K562 (cell line): ENCODE measurements around the gene R3HDM2. TPM values are rescaled to one million over a fixed set of nuclear protein-coding genes. Genes with fewer than 3 reads are reported as not detected.

Experiments
- ATAC-seq: fragments of 200-7000 bp; cut with Tn5 transposase; 3 replicates; pipeline ENCODE4 v1.9.1; 2020; ENCODE audit warnings: moderate library complexity
- BruUV-seq: library from RNA; stranded (reverse); fragments of 400-500 nt; replicated peaks from 2 replicates; lab custom pipeline; 2021; lab: Mats Ljungman, UMichigan
- CTCF ChIA-PET: fragments of 300-600 bp; formaldehyde crosslinking; extraction: SDS; loops from one replicate; lab custom pipeline; 2021; ENCODE audit warnings: low intra/inter-chr PET ratio; lab: Yijun Ruan, JAX
- POLR2A ChIA-PET: fragments of 300-600, 350-650 bp; sonication (Branson Sonifier 250); formaldehyde crosslinking; extraction: SDS; loops from one replicate; lab custom pipeline; 2021; ENCODE audit warnings: antibody characterized with exemption, inconsistent platforms; lab: Yijun Ruan, JAX
- DNase-seq, 4 experiments: peaks; one replicate each; pipeline versions ENCODE4 v3.0.0 to v3.0.0-alpha.2; 2011 to 2018; ENCODE audit warnings: low spot score in 3 of 4, mixed read lengths in 3 of 4; ENCODE audit errors: extremely low read depth in 1 of 4
- FAIRE-seq: peaks from 2 replicates; lab custom pipeline; 2011; peaks lifted over from hg19 to GRCh38; lab: Jason Lieb, UNC
- H2AFZ ChIP-seq: 2 replicates; pipeline ENCODE4 v1.6.0; 2011; ENCODE audit warnings: low read depth, low read length, control low read depth, inconsistent platforms
- H3K27ac ChIP-seq: fragments of 200-600 bp; 3 replicates; pipeline ENCODE4 v1.8.0; 2011; ENCODE audit warnings: low read depth, mild to moderate bottlenecking, control low read depth, inconsistent platforms, low read length, moderate library complexity, mixed read lengths; ENCODE audit errors: extremely low read depth
- H3K27me3 ChIP-seq, 2 experiments: fragments of 300-600 bp in 1 of 2; 2 replicates in 1 of 2; 3 replicates in 1 of 2; pipeline versions ENCODE4 v1.6.0 to v1.8.0; 2011; ENCODE audit warnings: inconsistent platforms in 2 of 2, low read length in 2 of 2, mild to moderate bottlenecking in 1 of 2, mixed read lengths in 1 of 2, moderate library complexity in 1 of 2; ENCODE audit not compliant: control insufficient read depth in 2 of 2, insufficient read depth in 2 of 2
- H3K36me3 ChIP-seq: fragments of 300-600 bp; 3 replicates; pipeline ENCODE4 v1.8.0; 2011; ENCODE audit warnings: mild to moderate bottlenecking, low read length, inconsistent platforms; ENCODE audit not compliant: control insufficient read depth, insufficient read depth
- H3K4me1 ChIP-seq, 2 experiments: fragments of 200-600 bp in 1 of 2; replicated peaks in 1 of 2; 2 replicates in 1 of 2; 3 replicates in 1 of 2; pipeline versions ENCODE4 v1.5.1 to v1.8.0; 2011; ENCODE audit warnings: inconsistent platforms in 2 of 2, low read length in 2 of 2, mild to moderate bottlenecking in 1 of 2, mixed read lengths in 1 of 2, moderate library complexity in 1 of 2; ENCODE audit not compliant: control insufficient read depth in 2 of 2, insufficient read depth in 2 of 2
- H3K4me2 ChIP-seq: 2 replicates; pipeline ENCODE4 v1.6.1; 2011; ENCODE audit warnings: low read length, control low read depth, inconsistent platforms, mixed read lengths; ENCODE audit not compliant: insufficient read depth
- H3K4me3 ChIP-seq: fragments of 200-600 bp; sonication (generic), shearing (Covaris generic); 2 replicates; pipeline ENCODE4 v1.5.1; 2016; ENCODE audit warnings: control low read depth, inconsistent platforms
- H3K79me2 ChIP-seq: fragments of 200-600 bp; 3 replicates; pipeline ENCODE4 v1.8.0; 2011; ENCODE audit warnings: low read length, inconsistent platforms; ENCODE audit not compliant: control insufficient read depth, insufficient read depth
- H3K9ac ChIP-seq, 2 experiments: 2 replicates each; pipeline versions ENCODE4 v1.6.0 to v1.6.1; 2011; ENCODE audit warnings: low read depth in 2 of 2, low read length in 2 of 2, control low read depth in 1 of 2, inconsistent platforms in 1 of 2, mild to moderate bottlenecking in 1 of 2, mixed read lengths in 1 of 2; ENCODE audit not compliant: insufficient read depth in 1 of 2
- H3K9me1 ChIP-seq: one replicate; pipeline ENCODE4 v1.6.0; 2011; ENCODE audit warnings: inconsistent platforms, mild to moderate bottlenecking, low read length, moderate library complexity; ENCODE audit not compliant: control insufficient read depth, insufficient read depth
- H3K9me3 ChIP-seq: replicated peaks from 2 replicates; pipeline ENCODE4 v1.5.1; 2011; ENCODE audit warnings: low read depth, low read length, inconsistent platforms; ENCODE audit not compliant: control insufficient read depth, insufficient read depth
- H4K20me1 ChIP-seq: replicated peaks from 2 replicates; pipeline ENCODE4 v1.6.1; 2011; ENCODE audit warnings: low read length, inconsistent platforms, mixed read lengths; ENCODE audit not compliant: control insufficient read depth, insufficient read depth
- ETV6 ChIP-seq, 3 experiments: fragments of 150-350 bp in 1 of 3; sonication (generic) in 1 of 3; formaldehyde crosslinking in 1 of 3; IDR thresholded peaks; 2 replicates each; pipeline versions ENCODE4 v1.6.1 to v1.8.0; 2014 to 2022; ENCODE audit warnings: borderline replicate concordance in 2 of 3, low read depth in 2 of 3, antibody characterized with exemption in 1 of 3, low read length in 1 of 3, mild to moderate bottlenecking in 1 of 3, missing genetic modification reagents in 1 of 3
- ZBTB40 ChIP-seq, 2 experiments: fragments of 450-650 bp in 1 of 2; sonication (generic) in 1 of 2; formaldehyde crosslinking in 1 of 2; IDR thresholded peaks; 2 replicates each; pipeline versions ENCODE4 v1.7.1 to v1.9.0; 2016 to 2022; ENCODE audit warnings: inconsistent platforms in 1 of 2, mild to moderate bottlenecking in 1 of 2, missing genetic modification reagents in 1 of 2
- WGBS: fragments of 100-300 bp; shearing (Covaris generic); methylation state at CpG from one replicate; pipeline ENCODE4 v1.1.6; 2016; ENCODE audit warnings: low coverage, mixed read lengths; ENCODE audit not compliant: insufficient coverage; ENCODE audit errors: missing lambda C conversion rate; 5-methylcytosine and 5-hydroxymethylcytosine counted together
- in situ Hi-C: fragments of 300-500 bp; cut with MboI; formaldehyde crosslinking; loops from 4 replicates; pipeline ENCODE4 v1.15.0; 2018; ENCODE audit warnings: inconsistent platforms, mixed read lengths
- intact Hi-C: fragments of 100-400 bp; cut with micrococcal nuclease; formaldehyde crosslinking; loops from 2 replicates; pipeline ENCODE4 v1.14.2; 2022
- polyA plus RNA-seq, 8 experiments: library from polyadenylated mRNA; depleted of rRNA in 4 of 8; stranded (reverse) in 5 of 8; unstranded in 3 of 8; fragments of >200 nt; fragmentation: Nextera tagmentation in 2 of 8; fragmentation: Illumina TruSeq in 1 of 8; extraction: Ambion mirVana in 2 of 8; extraction: Trizol in 1 of 8; gene quantifications; 2 replicates each; pipeline versions ENCODE4 v1.2.1 to v1.2.3, GENCODE V29; 2011 to 2014; ENCODE audit warnings: inconsistent platforms in 1 of 8, missing spikeins in 1 of 8
- total RNA-seq, 7 experiments: library from RNA; depleted of rRNA in 6 of 7; stranded (reverse); fragments of >200 nt in 6 of 7; fragmentation: Illumina TruSeq in 2 of 7; extraction: Trizol in 2 of 7; gene quantifications; 2 replicates each; pipeline versions ENCODE4 v1.2.1 to v1.2.3, GENCODE V29; 2011 to 2021; ENCODE audit warnings: low replicate concordance in 1 of 7

The R3HDM2 gene
- total and polyA plus RNA-seq, 9 of the 15 experiments (the other 6 are each of a cell fraction or from before 2014, with no cell fraction given), result 3.3 to 18.8 (median 9.0) TPM

DNA sequence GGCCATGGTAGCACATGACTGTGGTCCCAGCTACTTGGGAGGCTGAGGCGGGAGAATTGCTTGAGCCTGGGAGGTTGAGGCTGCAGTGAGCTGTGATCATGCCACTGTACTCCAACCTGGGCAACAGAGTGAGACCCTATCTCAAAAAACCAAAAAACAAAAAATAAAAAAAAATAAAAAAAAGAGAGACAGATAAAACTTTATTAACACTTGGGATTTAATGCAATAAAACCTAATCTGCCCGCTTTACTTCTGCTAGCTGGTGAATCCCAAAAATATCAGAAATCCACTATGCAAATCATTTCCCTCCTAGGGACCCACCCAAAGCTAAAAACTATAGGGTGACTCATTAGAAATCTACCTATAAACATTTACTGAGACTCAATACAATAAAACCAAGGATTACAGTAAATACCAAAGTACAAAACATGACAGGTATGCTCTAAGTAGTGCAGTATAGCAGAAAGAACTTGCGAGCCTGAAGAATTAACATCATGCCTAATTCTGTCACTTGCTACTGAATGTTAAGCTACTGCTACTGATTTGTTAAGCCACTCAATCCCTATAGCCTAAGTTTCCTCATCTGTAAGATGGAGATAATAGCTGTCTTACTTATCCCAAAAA lies 129.8 kb downstream of the R3HDM2 start:
- Histone ChIP-seq H3K27ac (no peak overlapping the region), H4K20me1 (no peaks in the 10 kb centered on the region), H3K9me3 (no peaks in the 10 kb centered on the region), H3K79me2 (no peaks in the 10 kb centered on the region), H3K4me2 (no peak overlapping the region), H3K4me3 (no peak overlapping the region), H3K4me1 (no peaks in the 10 kb centered on the region), H3K27me3 (no peaks in the 10 kb centered on the region), H3K36me3 (peaks cover 18% of the 10 kb centered on the region; the same call in 1 of the 3 replicates), H2AFZ (no peak overlapping the region), H3K9ac (no peak overlapping the region), H3K9me1 (no peaks in the 10 kb centered on the region)
- in situ Hi-C loops (no loop called here), intact Hi-C loops (no loop called here)
- TF ChIP-seq ZBTB40 (IDR thresholded peaks at IDR 0.05) (peak; percentile 72), ZBTB40 (CRISPR knock-in tag; IDR thresholded peaks at IDR 0.05) (peak; percentile 75), ETV6 (IDR thresholded peaks at IDR 0.05; ENCODE audit: borderline replicate concordance in 1 of 2, low read depth in 2 of 2, low read length in 1 of 2) (no peak), ETV6 (CRISPR knock-in tag; IDR thresholded peaks at IDR 0.05; ENCODE audit: borderline replicate concordance) (no peak)
- WGBS, result 90% methylated on average over 3 of the region's 3 CpGs
- CTCF ChIA-PET, result no interaction called here
- no peak for ATAC-seq
- DNase-seq, result no peak
- peak; percentile 58 for FAIRE-seq
- BruUV-seq, result no TSS peak
- POLR2A ChIA-PET, result interaction anchor here (0.6 to 1.4 kb wide), 3 partner anchors 8 to 80 kb away, joined by 3 to 4 read pairs (median 3); no protein-coding TSS in a partner anchor
